HCT116 (cell line): Measurements from ENCODE around the gene PPIC. TPM values are rescaled to one million over a fixed set of nuclear protein-coding genes. Genes with fewer than 3 reads are reported as not detected.

Experiments used
- ATAC-seq: fragments of 200-7000 bp; cut with Tn5 transposase; 2 replicates; pipeline ENCODE4 v1.9.1; 2020; ENCODE audit warnings: mild to moderate bottlenecking, moderate library complexity
- BruUV-seq: library from RNA; stranded (reverse); fragments of 400-500 nt; replicated peaks from 2 replicates; lab custom pipeline; 2021; lab: Mats Ljungman, UMichigan
- CTCF ChIA-PET: fragments of 300-600 bp; sonication (Branson Sonifier 250); formaldehyde crosslinking; loops from one replicate; lab custom pipeline; 2021; ENCODE audit warnings: antibody characterized with exemption; lab: Charles Lee
- POLR2A ChIA-PET: fragments of 300-600, 350-600 bp; sonication (Branson Sonifier 250); formaldehyde crosslinking; loops from one replicate; lab custom pipeline; 2021; ENCODE audit warnings: antibody characterized with exemption; lab: Charles Lee
- RAD21 ChIA-PET, 2 experiments: fragments of 300-600 bp; sonication (Branson Sonifier 250); formaldehyde crosslinking; loops; one replicate each; lab custom pipeline; 2023; ENCODE audit warnings: low total read pairs in 2 of 2; ENCODE audit not compliant: uncharacterized antibody in 2 of 2, unreplicated experiment in 2 of 2, low non-redundant PET in 1 of 2; lab: Charles Lee
- DNase-seq: peaks from one replicate; pipeline ENCODE4 v3.0.0-alpha.2; 2010; ENCODE audit warnings: low read depth, low spot score
- H2AFZ ChIP-seq: fragments of 200-600 bp; shearing (Covaris generic), sonication (generic); 2 replicates; pipeline ENCODE4 v1.6.1; 2017; ENCODE audit warnings: low read depth, mixed run types, mixed read lengths, antibody characterized with exemption, low read length; ENCODE audit not compliant: poor library complexity, severe bottlenecking
- H3K27ac ChIP-seq: 2 replicates; pipeline ENCODE4 v1.5.1; 2012; ENCODE audit warnings: low read depth, low read length
- H3K27me3 ChIP-seq: fragments of 200-600 bp; sonication (generic); 2 replicates; pipeline ENCODE4 v1.6.1; 2016; ENCODE audit warnings: mixed run types, low read length, mixed read lengths; ENCODE audit not compliant: insufficient read depth
- H3K36me3 ChIP-seq, 2 experiments: fragments of 200-500 bp in 1 of 2; fragments of 200-600 bp in 1 of 2; sonication (Bioruptor generic) in 1 of 2; sonication (generic) in 1 of 2; 2 replicates each; pipeline versions ENCODE4 v1.5.1 to v1.6.1; 2014 to 2016; ENCODE audit warnings: low read length in 2 of 2, inconsistent platforms in 1 of 2, mixed read lengths in 1 of 2, mixed run types in 1 of 2; ENCODE audit not compliant: insufficient read depth in 2 of 2, control insufficient read depth in 1 of 2
- H3K4me1 ChIP-seq, 2 experiments: fragments of 200-600 bp in 1 of 2; sonication (generic) in 1 of 2; 2 replicates each; pipeline versions ENCODE4 v1.5.1 to v1.6.1; 2012 to 2017; ENCODE audit warnings: low read length in 2 of 2, inconsistent platforms in 1 of 2, mild to moderate bottlenecking in 1 of 2, mixed read lengths in 1 of 2, mixed run types in 1 of 2, moderate library complexity in 1 of 2; ENCODE audit not compliant: insufficient read depth in 2 of 2, control insufficient read depth in 1 of 2
- H3K4me2 ChIP-seq: fragments of 200-600 bp; sonication (generic); 2 replicates; pipeline ENCODE4 v1.6.1; 2017; ENCODE audit warnings: mixed run types, low read length, mixed read lengths
- H3K4me3 ChIP-seq, 2 experiments: fragments of 200-600 bp in 1 of 2; sonication (generic) in 1 of 2; replicated peaks in 1 of 2; 2 replicates each; pipeline ENCODE4 v1.5.1; 2011 to 2016; ENCODE audit warnings: low read length in 2 of 2, control low read depth in 1 of 2, low read depth in 1 of 2, mild to moderate bottlenecking in 1 of 2, mixed read lengths in 1 of 2, mixed run types in 1 of 2
- H3K79me2 ChIP-seq: fragments of 200-600 bp; sonication (generic); 2 replicates; pipeline ENCODE4 v1.6.1; 2017; ENCODE audit warnings: mild to moderate bottlenecking, mixed run types, low read length, moderate library complexity, mixed read lengths; ENCODE audit not compliant: insufficient read depth
- H3K9ac ChIP-seq: fragments of 200-600 bp; sonication (generic); 2 replicates; pipeline ENCODE4 v1.6.1; 2016; ENCODE audit warnings: low read length, mixed read lengths
- H3K9me2 ChIP-seq: fragments of 200-600 bp; sonication (generic), shearing (Covaris generic); 2 replicates; pipeline ENCODE4 v1.6.1; 2017; ENCODE audit warnings: mixed run types, mild to moderate bottlenecking, moderate library complexity; ENCODE audit not compliant: insufficient read depth
- H3K9me3 ChIP-seq, 2 experiments: fragments of 200-500 bp in 1 of 2; fragments of 200-600 bp in 1 of 2; sonication (Bioruptor generic) in 1 of 2; sonication (generic) in 1 of 2; 2 replicates each; pipeline ENCODE4 v1.6.1; 2014 to 2017; ENCODE audit warnings: low read length in 2 of 2, mixed read lengths in 2 of 2, inconsistent platforms in 1 of 2, low read depth in 1 of 2, mild to moderate bottlenecking in 1 of 2, mixed run types in 1 of 2, moderate library complexity in 1 of 2; ENCODE audit not compliant: control insufficient read depth in 1 of 2, insufficient read depth in 1 of 2
- H4K20me1 ChIP-seq: fragments of 200-600 bp; sonication (generic), shearing (Covaris generic); 2 replicates; pipeline ENCODE4 v1.6.1; 2017; ENCODE audit warnings: mixed run types, mild to moderate bottlenecking, moderate library complexity; ENCODE audit not compliant: insufficient read depth
- CBX3 ChIP-seq: IDR thresholded peaks from 2 replicates; pipeline ENCODE4 v1.6.1; 2012; ENCODE audit warnings: low read depth
- EGR1 ChIP-seq: IDR thresholded peaks from 2 replicates; pipeline ENCODE4 v1.6.1; 2012; ENCODE audit warnings: low read depth
- EZH2phosphoT487 ChIP-seq: fragments of 200-600 bp; IDR thresholded peaks from 2 replicates; pipeline ENCODE4 v1.6.1; 2018; ENCODE audit warnings: antibody characterized with exemption, borderline replicate concordance
- FOSL1 ChIP-seq: IDR thresholded peaks from 2 replicates; pipeline ENCODE4 v1.6.1; 2012; ENCODE audit warnings: low read depth
- JUND ChIP-seq: IDR thresholded peaks from 2 replicates; pipeline ENCODE4 v1.6.1; 2012
- SIN3A ChIP-seq: IDR thresholded peaks from 2 replicates; pipeline ENCODE4 v1.6.1; 2012; ENCODE audit warnings: low read depth
- SP1 ChIP-seq: IDR thresholded peaks from 2 replicates; pipeline ENCODE4 v1.6.1; 2012; ENCODE audit warnings: low read depth
- SRF ChIP-seq: IDR thresholded peaks from 2 replicates; pipeline ENCODE4 v1.6.1; 2012; ENCODE audit warnings: low read depth
- TCF7L2 ChIP-seq: IDR thresholded peaks from 2 replicates; pipeline ENCODE4 v1.7.0; 2011; ENCODE audit warnings: borderline replicate concordance, inconsistent platforms; ENCODE audit not compliant: insufficient read depth, insufficient read length; ENCODE audit errors: extremely low read depth
- YY1 ChIP-seq: IDR thresholded peaks from 2 replicates; pipeline ENCODE4 v1.6.1; 2011; ENCODE audit warnings: low read length, low read depth, moderate library complexity, mild to moderate bottlenecking; ENCODE audit not compliant: insufficient replicate concordance; ENCODE audit errors: extremely low read depth
- ZNF274 ChIP-seq: fragments of 200-500 bp; sonication (Bioruptor generic); IDR thresholded peaks from 2 replicates; pipeline ENCODE4 v1.6.1; 2014; ENCODE audit warnings: mild to moderate bottlenecking, low read depth, low read length, inconsistent platforms
- intact Hi-C: fragments of 100-400 bp; cut with micrococcal nuclease; formaldehyde crosslinking; loops from 2 replicates; pipeline ENCODE4 v1.10.0; 2022
- total RNA-seq: library from RNA; stranded (reverse); gene quantifications from one replicate; pipeline ENCODE4 v1.2.1, GENCODE V29; 2021; ENCODE audit not compliant: unreplicated experiment
- TF ChIP-seq, protein P1 (sequence below): IDR thresholded peaks from 2 replicates; pipeline ENCODE4 v1.6.1; 2012; ENCODE audit warnings: low read depth

Gene PPIC
- total RNA-seq, 1 experiment from 2014 or later: 21.5 TPM

DNA sequence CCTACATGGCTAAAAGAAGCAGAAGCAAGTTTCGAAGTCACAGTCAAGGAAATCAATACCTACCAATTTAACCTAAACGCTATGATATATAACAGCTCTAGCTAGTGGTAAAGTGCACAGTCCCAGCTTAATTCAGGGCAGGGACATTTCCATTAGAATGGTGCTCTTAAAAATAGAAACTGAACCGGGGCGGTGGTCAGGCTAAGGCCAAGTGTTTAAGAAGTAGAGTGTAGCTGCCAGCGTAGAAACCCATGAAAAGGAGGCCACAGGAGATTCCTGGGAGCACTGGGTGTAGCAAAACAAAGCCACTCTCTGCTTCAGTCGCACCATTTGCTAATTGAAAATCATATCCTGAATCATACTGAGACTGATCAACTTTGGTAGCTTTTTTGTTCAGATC, 28.8 kb downstream of the PPIC start:
- no peaks in the 10 kb centered on the region for H3K36me3 ChIP-seq
- H3K9me2 ChIP-seq: no peaks in the 10 kb centered on the region
- no peak overlapping the region for H3K27ac ChIP-seq
- H3K4me1 ChIP-seq: no peaks in the 10 kb centered on the region
- H3K4me3 ChIP-seq: no peak overlapping the region
- BruUV-seq: no TSS peak
- no peaks in the 10 kb centered on the region for H4K20me1 ChIP-seq
- ATAC-seq (no peak), DNase-seq (no peak)
- ChIA-PET POLR2A (no interaction called here), RAD21 (no interaction called here), CTCF (no interaction called here)
- no peaks in the 10 kb centered on the region for H3K79me2 ChIP-seq
- intact Hi-C loops: loop anchor here (10.0 kb wide), 1 partner anchor 607 kb away; no protein-coding TSS in a partner anchor
- no peak overlapping the region for H3K9ac ChIP-seq
- no peak overlapping the region for H2AFZ ChIP-seq
- no peaks in the 10 kb centered on the region for H3K9me3 ChIP-seq
- H3K4me2 ChIP-seq: no peak overlapping the region
- no peaks in the 10 kb centered on the region for H3K27me3 ChIP-seq
- TF ChIP-seq TCF7L2: no peak
- no peak for TF ChIP-seq YY1
- no peak for TF ChIP-seq SRF
- no peak for TF ChIP-seq ZNF274
- TF ChIP-seq, protein P1, sequence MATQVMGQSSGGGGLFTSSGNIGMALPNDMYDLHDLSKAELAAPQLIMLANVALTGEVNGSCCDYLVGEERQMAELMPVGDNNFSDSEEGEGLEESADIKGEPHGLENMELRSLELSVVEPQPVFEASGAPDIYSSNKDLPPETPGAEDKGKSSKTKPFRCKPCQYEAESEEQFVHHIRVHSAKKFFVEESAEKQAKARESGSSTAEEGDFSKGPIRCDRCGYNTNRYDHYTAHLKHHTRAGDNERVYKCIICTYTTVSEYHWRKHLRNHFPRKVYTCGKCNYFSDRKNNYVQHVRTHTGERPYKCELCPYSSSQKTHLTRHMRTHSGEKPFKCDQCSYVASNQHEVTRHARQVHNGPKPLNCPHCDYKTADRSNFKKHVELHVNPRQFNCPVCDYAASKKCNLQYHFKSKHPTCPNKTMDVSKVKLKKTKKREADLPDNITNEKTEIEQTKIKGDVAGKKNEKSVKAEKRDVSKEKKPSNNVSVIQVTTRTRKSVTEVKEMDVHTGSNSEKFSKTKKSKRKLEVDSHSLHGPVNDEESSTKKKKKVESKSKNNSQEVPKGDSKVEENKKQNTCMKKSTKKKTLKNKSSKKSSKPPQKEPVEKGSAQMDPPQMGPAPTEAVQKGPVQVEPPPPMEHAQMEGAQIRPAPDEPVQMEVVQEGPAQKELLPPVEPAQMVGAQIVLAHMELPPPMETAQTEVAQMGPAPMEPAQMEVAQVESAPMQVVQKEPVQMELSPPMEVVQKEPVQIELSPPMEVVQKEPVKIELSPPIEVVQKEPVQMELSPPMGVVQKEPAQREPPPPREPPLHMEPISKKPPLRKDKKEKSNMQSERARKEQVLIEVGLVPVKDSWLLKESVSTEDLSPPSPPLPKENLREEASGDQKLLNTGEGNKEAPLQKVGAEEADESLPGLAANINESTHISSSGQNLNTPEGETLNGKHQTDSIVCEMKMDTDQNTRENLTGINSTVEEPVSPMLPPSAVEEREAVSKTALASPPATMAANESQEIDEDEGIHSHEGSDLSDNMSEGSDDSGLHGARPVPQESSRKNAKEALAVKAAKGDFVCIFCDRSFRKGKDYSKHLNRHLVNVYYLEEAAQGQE: no peak
- no peak for TF ChIP-seq SP1
- no peak for TF ChIP-seq JUND

GRCh38 chr5:123007182-123007581, 29.3 kb downstream of the PPIC start:
- TF ChIP-seq FOSL1: no peak
- TF ChIP-seq YY1: no peak
- no peak for TF ChIP-seq JUND
- no peak for TF ChIP-seq TCF7L2
- no peak for TF ChIP-seq EGR1
- TF ChIP-seq EZH2phosphoT487: no peak
- no peak for TF ChIP-seq CBX3
- TF ChIP-seq SIN3A: no peak
- no peaks in the 10 kb centered on the region for H3K36me3 ChIP-seq
- H3K9me2 ChIP-seq: no peaks in the 10 kb centered on the region
- CTCF ChIA-PET: no interaction called here
- H2AFZ ChIP-seq: no peak overlapping the region
- no peaks in the 10 kb centered on the region for H3K4me1 ChIP-seq
- H3K27ac ChIP-seq: no peak overlapping the region
- RAD21 ChIA-PET: no interaction called here
- H3K27me3 ChIP-seq: no peaks in the 10 kb centered on the region
- ATAC-seq: no peak
- H4K20me1 ChIP-seq: no peaks in the 10 kb centered on the region
- no peaks in the 10 kb centered on the region for H3K9me3 ChIP-seq
- no peak for DNase-seq
- intact Hi-C loops: loop anchor here (10.0 kb wide), 1 partner anchor 608 kb away; no protein-coding TSS in a partner anchor
- H3K9ac ChIP-seq: no peak overlapping the region
- no peaks in the 10 kb centered on the region for H3K79me2 ChIP-seq
- H3K4me2 ChIP-seq: no peak overlapping the region
- BruUV-seq: no TSS peak
- no peak overlapping the region for H3K4me3 ChIP-seq
- POLR2A ChIA-PET: no interaction called here
